SK-N-SH (cell line): ENCODE data around the gene KPNA4. TPM values are rescaled to one million over a fixed set of nuclear protein-coding genes. Genes with fewer than 3 reads are reported as not detected.

Experiments used
- CTCF ChIA-PET: fragments of 300-600, 350-600 bp; formaldehyde crosslinking; extraction: SDS; loops from one replicate; lab custom pipeline; 2021; lab: Yijun Ruan, JAX
- POLR2A ChIA-PET: fragments of 350-600 bp; sonication (Branson Sonifier 250); formaldehyde crosslinking; extraction: SDS; loops from one replicate; lab custom pipeline; 2020; ENCODE audit warnings: antibody characterized with exemption, inconsistent platforms; lab: Yijun Ruan, JAX
- DNase-seq: peaks from one replicate; pipeline ENCODE4 v3.0.0; 2012
- H2AFZ ChIP-seq: fragments of 200-600 bp; sonication (generic); 2 replicates; pipeline ENCODE4 v1.8.1; 2016; ENCODE audit warnings: antibody characterized with exemption, mild to moderate bottlenecking, low read depth
- H3F3A ChIP-seq: fragments of 200-600 bp; sonication (generic); replicated peaks from 2 replicates; pipeline ENCODE3; 2016; ENCODE audit warnings: antibody characterized with exemption, mild to moderate bottlenecking; ENCODE audit not compliant: insufficient read depth
- H3K27ac ChIP-seq, 2 experiments: fragments of 200-500 bp in 1 of 2; fragments of 200-600 bp in 1 of 2; sonication (Bioruptor generic) in 1 of 2; sonication (generic), shearing (Covaris generic) in 1 of 2; 2 replicates each; pipeline versions ENCODE4 v1.5.1 to v1.6.1; 2014 to 2016; ENCODE audit warnings: low read depth in 2 of 2, inconsistent platforms in 1 of 2, low read length in 1 of 2, mild to moderate bottlenecking in 1 of 2, mixed read lengths in 1 of 2
- H3K27me3 ChIP-seq: fragments of 200-600 bp; sonication (generic), shearing (Covaris generic); 2 replicates; pipeline ENCODE4 v1.6.1; 2016; ENCODE audit warnings: mixed run types; ENCODE audit not compliant: insufficient read depth
- H3K36me3 ChIP-seq, 2 experiments: fragments of 200-500 bp in 1 of 2; fragments of 200-600 bp in 1 of 2; sonication (Bioruptor generic) in 1 of 2; sonication (generic) in 1 of 2; replicated peaks in 1 of 2; 2 replicates each; pipeline versions ENCODE3 to v1.5.1; 2014 to 2016; ENCODE audit warnings: low read length in 1 of 2, mild to moderate bottlenecking in 1 of 2; ENCODE audit not compliant: insufficient read depth in 2 of 2, control insufficient read depth in 1 of 2
- H3K4me1 ChIP-seq, 2 experiments: fragments of 200-500 bp in 1 of 2; fragments of 200-600 bp in 1 of 2; sonication (Bioruptor generic) in 1 of 2; sonication (generic), shearing (Covaris generic) in 1 of 2; 2 replicates each; pipeline versions ENCODE4 v1.5.1 to v1.6.1; 2014 to 2016; ENCODE audit warnings: low read depth in 1 of 2, low read length in 1 of 2, mixed run types in 1 of 2; ENCODE audit not compliant: insufficient read depth in 2 of 2, control insufficient read depth in 1 of 2
- H3K4me2 ChIP-seq: fragments of 200-600 bp; sonication (generic), shearing (Covaris generic); 2 replicates; pipeline ENCODE4 v1.6.1; 2017; ENCODE audit warnings: mixed run types
- H3K4me3 ChIP-seq, 2 experiments: fragments of 200-500 bp in 1 of 2; fragments of 200-600 bp in 1 of 2; sonication (Bioruptor generic) in 1 of 2; sonication (generic), shearing (Covaris generic) in 1 of 2; 2 replicates each; pipeline versions ENCODE4 v1.5.1 to v1.8.1; 2014 to 2016; ENCODE audit warnings: low read depth in 2 of 2, inconsistent platforms in 1 of 2, low read length in 1 of 2, mild to moderate bottlenecking in 1 of 2, mixed read lengths in 1 of 2, moderate library complexity in 1 of 2
- H3K79me2 ChIP-seq: fragments of 200-600 bp; sonication (generic); 2 replicates; pipeline ENCODE4 v1.8.1; 2017; ENCODE audit warnings: mild to moderate bottlenecking; ENCODE audit not compliant: insufficient read depth
- H3K9ac ChIP-seq: fragments of 200-600 bp; sonication (generic); 2 replicates; pipeline ENCODE4 v1.6.1; 2017; ENCODE audit warnings: mixed run types
- H3K9me2 ChIP-seq: fragments of 200-600 bp; sonication (generic); 2 replicates; pipeline ENCODE4 v1.6.1; 2017; ENCODE audit warnings: mixed run types
- H3K9me3 ChIP-seq: fragments of 200-600 bp; sonication (generic); 2 replicates; pipeline ENCODE4 v1.6.1; 2017; ENCODE audit warnings: mixed run types, mild to moderate bottlenecking, moderate library complexity
- H4K20me1 ChIP-seq: fragments of 200-600 bp; sonication (generic); 2 replicates; pipeline ENCODE4 v1.6.1; 2017; ENCODE audit warnings: mild to moderate bottlenecking, mixed run types; ENCODE audit not compliant: insufficient read depth
- CHD2 ChIP-seq: fragments of 150-350 bp; IDR thresholded peaks from 2 replicates; pipeline ENCODE4 v1.6.1; 2018; ENCODE audit warnings: low read length; ENCODE audit not compliant: partially characterized antibody
- ELF1 ChIP-seq: IDR thresholded peaks from 2 replicates; pipeline ENCODE4 v1.4.0; 2012
- EP300 ChIP-seq, 2 experiments: IDR thresholded peaks; 2 replicates each; pipeline versions ENCODE4 v1.4.0 to v1.6.1; 2012; ENCODE audit warnings: borderline replicate concordance in 1 of 2, low read depth in 1 of 2, low read length in 1 of 2
- EZH2phosphoT487 ChIP-seq: fragments of 200-600 bp; sonication (generic); IDR thresholded peaks from 2 replicates; pipeline ENCODE4 v1.6.1; 2017; ENCODE audit warnings: low read depth, mixed run types, mild to moderate bottlenecking, antibody characterized with exemption, moderate library complexity, borderline replicate concordance
- GABPA ChIP-seq: IDR thresholded peaks from 2 replicates; pipeline ENCODE4 v1.4.0; 2012; ENCODE audit warnings: low read depth, mild to moderate bottlenecking
- MXI1 ChIP-seq: IDR thresholded peaks from 2 replicates; pipeline ENCODE4 v1.6.1; 2012; ENCODE audit warnings: mild to moderate bottlenecking, low read depth, low read length, improper control_type of control experiment
- NFIC ChIP-seq: IDR thresholded peaks from 2 replicates; pipeline ENCODE4 v1.4.0; 2012; ENCODE audit warnings: borderline replicate concordance
- RXRA ChIP-seq: IDR thresholded peaks from 2 replicates; pipeline ENCODE4 v1.4.0; 2012; ENCODE audit warnings: low read depth, mild to moderate bottlenecking, borderline replicate concordance
- SIN3A ChIP-seq: IDR thresholded peaks from 2 replicates; pipeline ENCODE4 v1.6.1; 2012; ENCODE audit warnings: low read depth, mild to moderate bottlenecking, low read length, moderate library complexity, borderline replicate concordance
- SMC3 ChIP-seq: IDR thresholded peaks from 2 replicates; pipeline ENCODE4 v1.6.1; 2012; ENCODE audit warnings: low read depth, low read length, improper control_type of control experiment
- WGBS: methylation state at CpG from one replicate; pipeline ENCODE4 v1.1.6; 2017; ENCODE audit warnings: low lambda C conversion rate; 5-methylcytosine and 5-hydroxymethylcytosine counted together
- polyA plus RNA-seq, 3 experiments: library from polyadenylated mRNA; depleted of rRNA; stranded (reverse); fragments of >200 nt; gene quantifications; 2 replicates each; pipeline ENCODE4 v1.2.3, GENCODE V29; 2012
- TF ChIP-seq, protein P1 (sequence below): IDR thresholded peaks from 2 replicates; pipeline ENCODE4 v1.4.0; 2012; ENCODE audit warnings: low read depth, borderline replicate concordance
- TF ChIP-seq, protein P2 (sequence below): fragments of 200-600 bp; sonication (generic); IDR thresholded peaks from 2 replicates; pipeline ENCODE4 v1.6.1; 2017; ENCODE audit warnings: antibody characterized with exemption, mild to moderate bottlenecking, moderate library complexity
- TF ChIP-seq, protein P3 (sequence below): fragments of 150-350 bp; IDR thresholded peaks from 2 replicates; pipeline ENCODE4 v1.6.1; 2016; ENCODE audit warnings: mild to moderate bottlenecking, low read depth, low read length
- TF ChIP-seq, protein P4 (sequence below): IDR thresholded peaks from 2 replicates; pipeline ENCODE4 v1.6.1; 2012; ENCODE audit warnings: mild to moderate bottlenecking, low read depth, low read length, moderate library complexity
- TF ChIP-seq, protein P5 (sequence below): fragments of 150-350 bp; IDR thresholded peaks from 2 replicates; pipeline ENCODE4 v1.6.1; 2017; ENCODE audit warnings: antibody characterized with exemption, low read length, low read depth, borderline replicate concordance

KPNA4 gene
- polyA plus RNA-seq, 1 of the 3 experiments (the other 2 are of a cell fraction), result 7.4 TPM

DNA sequence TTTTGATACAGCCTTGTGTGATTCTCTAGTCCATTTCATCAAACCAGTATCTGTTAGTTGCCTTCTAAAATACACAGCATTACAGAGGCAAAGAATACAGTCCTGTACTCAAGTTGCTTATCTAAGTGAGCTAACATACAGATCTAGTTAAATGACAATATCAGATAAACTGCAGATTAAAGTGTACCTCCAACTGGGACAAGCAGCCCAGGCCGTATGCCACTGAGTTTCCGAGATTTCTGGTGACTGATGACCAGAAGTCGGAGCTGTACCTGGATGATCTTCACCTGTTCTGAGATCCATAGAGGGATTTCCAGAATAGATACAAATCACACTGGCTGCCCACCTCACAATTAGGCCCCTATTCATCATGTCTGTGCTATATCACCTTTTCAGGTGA is 109.5 kb downstream of the KPNA4 start:
- DNase-seq, result no peak
- Histone ChIP-seq H3K79me2 (no peaks in the 10 kb centered on the region), H3K4me1 (peaks cover 0 to 9% of the 10 kb centered on the region in 2 experiments; a peak in 2 of 4 replicates), H2AFZ (no peak overlapping the region), H3K4me3 (no peak overlapping the region), H3K9me3 (no peaks in the 10 kb centered on the region), H3K27me3 (no peaks in the 10 kb centered on the region), H3K9ac (no peak overlapping the region), H3F3A (peaks cover 9% of the 10 kb centered on the region), H3K9me2 (no peaks in the 10 kb centered on the region), H3K27ac (no peak overlapping the region), H3K4me2 (no peak overlapping the region), H4K20me1 (no peaks in the 10 kb centered on the region)
- CTCF ChIA-PET, result interaction anchor here (1.2 to 1.6 kb wide), 2 partner anchors 35 to 292 kb away, joined by 3 read pairs; no protein-coding TSS in a partner anchor
- POLR2A ChIA-PET, result no interaction called here
- TF ChIP-seq SIN3A, result no peak
- TF ChIP-seq CHD2, result no peak
- no peak for TF ChIP-seq NFIC
- TF ChIP-seq, protein P1, sequence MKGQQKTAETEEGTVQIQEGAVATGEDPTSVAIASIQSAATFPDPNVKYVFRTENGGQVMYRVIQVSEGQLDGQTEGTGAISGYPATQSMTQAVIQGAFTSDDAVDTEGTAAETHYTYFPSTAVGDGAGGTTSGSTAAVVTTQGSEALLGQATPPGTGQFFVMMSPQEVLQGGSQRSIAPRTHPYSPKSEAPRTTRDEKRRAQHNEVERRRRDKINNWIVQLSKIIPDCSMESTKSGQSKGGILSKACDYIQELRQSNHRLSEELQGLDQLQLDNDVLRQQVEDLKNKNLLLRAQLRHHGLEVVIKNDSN, result no peak
- no peak for TF ChIP-seq RXRA
- TF ChIP-seq SMC3, result no peak
- TF ChIP-seq, protein P2, sequence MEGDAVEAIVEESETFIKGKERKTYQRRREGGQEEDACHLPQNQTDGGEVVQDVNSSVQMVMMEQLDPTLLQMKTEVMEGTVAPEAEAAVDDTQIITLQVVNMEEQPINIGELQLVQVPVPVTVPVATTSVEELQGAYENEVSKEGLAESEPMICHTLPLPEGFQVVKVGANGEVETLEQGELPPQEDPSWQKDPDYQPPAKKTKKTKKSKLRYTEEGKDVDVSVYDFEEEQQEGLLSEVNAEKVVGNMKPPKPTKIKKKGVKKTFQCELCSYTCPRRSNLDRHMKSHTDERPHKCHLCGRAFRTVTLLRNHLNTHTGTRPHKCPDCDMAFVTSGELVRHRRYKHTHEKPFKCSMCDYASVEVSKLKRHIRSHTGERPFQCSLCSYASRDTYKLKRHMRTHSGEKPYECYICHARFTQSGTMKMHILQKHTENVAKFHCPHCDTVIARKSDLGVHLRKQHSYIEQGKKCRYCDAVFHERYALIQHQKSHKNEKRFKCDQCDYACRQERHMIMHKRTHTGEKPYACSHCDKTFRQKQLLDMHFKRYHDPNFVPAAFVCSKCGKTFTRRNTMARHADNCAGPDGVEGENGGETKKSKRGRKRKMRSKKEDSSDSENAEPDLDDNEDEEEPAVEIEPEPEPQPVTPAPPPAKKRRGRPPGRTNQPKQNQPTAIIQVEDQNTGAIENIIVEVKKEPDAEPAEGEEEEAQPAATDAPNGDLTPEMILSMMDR, result no peak
- TF ChIP-seq, protein P3, sequence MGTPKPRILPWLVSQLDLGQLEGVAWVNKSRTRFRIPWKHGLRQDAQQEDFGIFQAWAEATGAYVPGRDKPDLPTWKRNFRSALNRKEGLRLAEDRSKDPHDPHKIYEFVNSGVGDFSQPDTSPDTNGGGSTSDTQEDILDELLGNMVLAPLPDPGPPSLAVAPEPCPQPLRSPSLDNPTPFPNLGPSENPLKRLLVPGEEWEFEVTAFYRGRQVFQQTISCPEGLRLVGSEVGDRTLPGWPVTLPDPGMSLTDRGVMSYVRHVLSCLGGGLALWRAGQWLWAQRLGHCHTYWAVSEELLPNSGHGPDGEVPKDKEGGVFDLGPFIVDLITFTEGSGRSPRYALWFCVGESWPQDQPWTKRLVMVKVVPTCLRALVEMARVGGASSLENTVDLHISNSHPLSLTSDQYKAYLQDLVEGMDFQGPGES, result no peak
- TF ChIP-seq GABPA, result no peak
- no peak for TF ChIP-seq MXI1
- TF ChIP-seq, protein P4, sequence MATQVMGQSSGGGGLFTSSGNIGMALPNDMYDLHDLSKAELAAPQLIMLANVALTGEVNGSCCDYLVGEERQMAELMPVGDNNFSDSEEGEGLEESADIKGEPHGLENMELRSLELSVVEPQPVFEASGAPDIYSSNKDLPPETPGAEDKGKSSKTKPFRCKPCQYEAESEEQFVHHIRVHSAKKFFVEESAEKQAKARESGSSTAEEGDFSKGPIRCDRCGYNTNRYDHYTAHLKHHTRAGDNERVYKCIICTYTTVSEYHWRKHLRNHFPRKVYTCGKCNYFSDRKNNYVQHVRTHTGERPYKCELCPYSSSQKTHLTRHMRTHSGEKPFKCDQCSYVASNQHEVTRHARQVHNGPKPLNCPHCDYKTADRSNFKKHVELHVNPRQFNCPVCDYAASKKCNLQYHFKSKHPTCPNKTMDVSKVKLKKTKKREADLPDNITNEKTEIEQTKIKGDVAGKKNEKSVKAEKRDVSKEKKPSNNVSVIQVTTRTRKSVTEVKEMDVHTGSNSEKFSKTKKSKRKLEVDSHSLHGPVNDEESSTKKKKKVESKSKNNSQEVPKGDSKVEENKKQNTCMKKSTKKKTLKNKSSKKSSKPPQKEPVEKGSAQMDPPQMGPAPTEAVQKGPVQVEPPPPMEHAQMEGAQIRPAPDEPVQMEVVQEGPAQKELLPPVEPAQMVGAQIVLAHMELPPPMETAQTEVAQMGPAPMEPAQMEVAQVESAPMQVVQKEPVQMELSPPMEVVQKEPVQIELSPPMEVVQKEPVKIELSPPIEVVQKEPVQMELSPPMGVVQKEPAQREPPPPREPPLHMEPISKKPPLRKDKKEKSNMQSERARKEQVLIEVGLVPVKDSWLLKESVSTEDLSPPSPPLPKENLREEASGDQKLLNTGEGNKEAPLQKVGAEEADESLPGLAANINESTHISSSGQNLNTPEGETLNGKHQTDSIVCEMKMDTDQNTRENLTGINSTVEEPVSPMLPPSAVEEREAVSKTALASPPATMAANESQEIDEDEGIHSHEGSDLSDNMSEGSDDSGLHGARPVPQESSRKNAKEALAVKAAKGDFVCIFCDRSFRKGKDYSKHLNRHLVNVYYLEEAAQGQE, result no peak
- no peak for TF ChIP-seq EZH2phosphoT487
- TF ChIP-seq ELF1, result no peak
- TF ChIP-seq EP300 (IDR thresholded peaks at IDR 0.05; ENCODE audit: borderline replicate concordance in 1 of 2, low read depth in 1 of 2, low read length in 1 of 2), result no peak
- TF ChIP-seq, protein P5, sequence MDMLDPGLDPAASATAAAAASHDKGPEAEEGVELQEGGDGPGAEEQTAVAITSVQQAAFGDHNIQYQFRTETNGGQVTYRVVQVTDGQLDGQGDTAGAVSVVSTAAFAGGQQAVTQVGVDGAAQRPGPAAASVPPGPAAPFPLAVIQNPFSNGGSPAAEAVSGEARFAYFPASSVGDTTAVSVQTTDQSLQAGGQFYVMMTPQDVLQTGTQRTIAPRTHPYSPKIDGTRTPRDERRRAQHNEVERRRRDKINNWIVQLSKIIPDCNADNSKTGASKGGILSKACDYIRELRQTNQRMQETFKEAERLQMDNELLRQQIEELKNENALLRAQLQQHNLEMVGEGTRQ, result no peak
- TF ChIP-seq, all 33 proteins: peak for 0
- 100% methylated on average over 3 of the region's 3 CpGs for WGBS
- H3K36me3 ChIP-seq, result no peaks in the 10 kb centered on the region
